Ureter (tissue), 1 donor: ENCODE measurements around the gene SHANK2. TPM values are rescaled to one million over a fixed set of nuclear protein-coding genes. Genes with fewer than 3 reads are reported as not detected.

Source experiments
- DNase-seq: peaks from one replicate; pipeline ENCODE4 v3.0.0-alpha.2; 2020; ENCODE audit warnings: low spot score
- total RNA-seq: library from RNA; stranded (reverse); gene quantifications from one replicate; pipeline ENCODE4 v1.2.4, GENCODE V29; 2023
- donor health status: DM: yes; HTN: yes; CAD: no.

The SHANK2 gene
- total RNA-seq, 1 donor from 2014 or later, result 77.1 TPM

DNA sequence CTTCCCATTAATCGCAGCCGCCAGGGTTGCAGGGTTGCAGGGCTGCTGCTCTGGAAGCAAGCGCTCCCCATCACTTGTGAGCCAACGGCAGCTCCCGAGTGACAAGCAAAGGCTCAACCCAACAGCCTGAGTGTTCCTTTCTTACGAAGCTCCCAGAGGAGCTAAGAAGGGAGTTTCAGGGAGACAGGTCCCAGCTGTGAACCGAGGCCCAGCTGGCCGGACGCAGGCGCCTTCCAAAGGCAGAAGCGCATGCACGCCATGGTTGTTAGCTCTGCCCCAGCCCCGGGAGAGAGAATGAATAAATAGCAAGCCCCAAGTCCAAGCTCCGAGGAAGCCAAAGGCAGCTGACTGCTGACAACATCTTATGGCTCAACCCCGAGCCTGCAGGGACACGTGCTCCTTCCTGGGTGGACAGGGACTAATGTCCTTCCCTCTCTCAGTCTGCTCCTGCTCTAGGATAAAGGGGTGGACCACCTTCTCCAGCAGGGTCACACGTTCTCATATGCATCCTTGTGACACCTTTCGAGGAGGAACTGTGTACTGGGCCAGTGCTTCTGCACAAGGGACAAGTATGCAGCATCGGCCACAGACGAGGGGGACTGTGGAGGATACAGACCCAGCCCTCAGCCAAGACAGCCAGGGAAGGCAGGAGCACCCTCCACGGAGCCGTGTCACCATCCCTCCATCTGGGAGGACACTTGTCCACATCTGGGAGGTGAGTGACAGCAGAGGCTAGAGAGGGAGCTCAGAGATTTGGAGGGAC, 29.9 kb downstream of the SHANK2 start:
- no peak for DNase-seq

DNA sequence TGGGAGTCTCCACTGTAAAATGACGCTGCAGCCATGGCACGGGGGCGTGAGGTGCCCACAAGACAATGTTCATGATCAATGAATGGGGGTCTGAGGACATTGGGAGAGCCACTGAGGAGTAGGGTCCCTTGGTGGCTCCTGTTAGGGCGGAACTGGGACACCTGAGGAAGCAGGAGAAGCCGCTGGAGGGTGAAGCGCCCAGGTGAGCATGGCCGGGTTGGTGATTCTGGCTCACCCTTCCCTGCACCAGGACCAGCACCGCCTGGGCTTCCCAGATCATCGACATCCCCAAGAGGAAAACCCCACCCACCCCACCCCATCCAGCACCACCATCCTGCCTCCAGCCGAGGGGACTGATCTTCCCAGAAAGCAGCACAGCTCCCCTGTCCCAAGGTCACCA, 30.6 kb downstream of the SHANK2 start:
- DNase-seq, result no peak

DNA sequence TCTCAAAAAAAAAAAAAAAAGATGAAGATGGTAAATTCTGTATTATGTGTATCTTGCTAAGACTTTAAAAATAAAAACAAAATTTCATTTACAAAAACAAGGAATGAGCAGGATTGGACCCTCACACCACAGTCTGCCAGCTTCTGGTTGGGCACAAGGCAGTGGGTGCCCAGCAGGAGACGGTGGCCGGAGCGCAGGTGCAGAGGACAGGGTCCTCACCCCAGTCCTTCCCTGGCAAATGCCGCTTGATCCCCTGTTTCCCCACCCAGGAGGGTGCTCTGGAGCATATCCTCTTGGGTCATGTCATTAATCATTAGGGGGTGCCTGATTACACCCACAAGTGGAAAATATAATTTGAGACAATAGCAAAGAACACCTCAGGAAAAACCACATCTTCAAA, 31.2 kb downstream of the SHANK2 start:
- no peak for DNase-seq

DNA sequence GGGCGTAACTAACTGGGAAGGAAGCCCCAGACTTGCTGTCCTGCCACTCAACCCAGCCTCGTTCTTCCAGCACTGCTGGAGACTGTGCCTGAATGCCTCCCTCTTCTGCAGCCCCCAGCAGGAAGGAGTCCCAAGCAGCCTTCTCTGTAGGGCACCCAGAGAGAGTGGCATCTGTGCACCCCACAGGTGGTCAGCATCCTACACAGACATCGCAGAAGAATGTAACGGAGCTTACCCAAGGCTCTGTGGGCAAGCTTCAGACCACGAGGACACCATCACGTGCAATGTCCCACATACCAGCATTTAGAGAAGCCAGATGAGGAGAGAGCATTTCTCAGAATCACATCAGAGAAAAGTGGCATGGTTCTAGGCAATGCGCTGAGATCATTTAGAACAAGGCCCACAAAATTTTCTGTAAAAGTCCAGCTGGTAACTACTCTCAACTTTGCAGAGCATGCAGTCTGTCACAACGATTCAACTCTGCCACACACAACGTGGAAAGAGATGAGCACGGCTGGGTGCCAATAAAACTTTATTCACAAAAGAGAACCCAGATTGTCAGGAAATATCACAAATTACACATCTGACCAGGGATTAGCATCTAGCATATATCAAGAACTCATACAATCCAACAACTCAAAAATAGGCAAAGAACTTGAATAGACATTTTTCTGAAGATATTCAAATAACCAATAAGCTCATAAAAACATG, 33.4 kb downstream of the SHANK2 start:
- DNase-seq, result no peak

- no peak for DNase-seq
These were observed 36.9 kb downstream of the SHANK2 start for GRCh38 chr11:71215425-71215965.

- DNase-seq, result no peak
These were observed 37.6 kb downstream of the SHANK2 start for GRCh38 chr11:71214553-71215424.

GRCh38 chr11:71213696-71214552, 38.5 kb downstream of the SHANK2 start:
- no peak for DNase-seq

GRCh38 chr11:71212871-71213559, 39.4 kb downstream of the SHANK2 start:
- DNase-seq, result no peak

- DNase-seq, result no peak
These were observed 40.7 kb downstream of the SHANK2 start for GRCh38 chr11:71211631-71212030.

- DNase-seq, result no peak
These were observed 41.5 kb downstream of the SHANK2 start for GRCh38 chr11:71210861-71211260.

GRCh38 chr11:71209656-71210055, 42.7 kb downstream of the SHANK2 start:
- no peak for DNase-seq

GRCh38 chr11:71209181-71209580, 43.2 kb downstream of the SHANK2 start:
- DNase-seq, result no peak

GRCh38 chr11:71208011-71208774, 44.2 kb downstream of the SHANK2 start:
- no peak for DNase-seq

DNA sequence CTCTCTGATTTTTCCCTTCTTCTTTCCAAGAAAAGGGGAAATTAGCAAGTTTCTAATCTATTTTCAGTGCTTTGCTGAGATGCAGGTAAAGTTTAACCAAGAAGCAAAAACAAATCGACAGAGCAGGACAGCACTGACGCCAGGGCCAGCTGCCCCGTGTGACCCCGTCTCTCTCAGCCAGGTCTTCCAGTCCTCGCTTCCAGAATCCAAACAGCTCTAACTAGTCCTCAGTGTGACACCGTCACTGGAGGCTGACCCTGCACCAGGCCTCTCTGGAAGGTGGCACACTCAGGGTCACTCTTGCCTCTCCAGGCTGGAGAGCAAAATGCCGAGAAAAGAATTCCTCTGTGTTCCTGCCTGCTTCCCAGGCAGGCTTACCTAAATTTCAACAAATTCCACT, 44.8 kb downstream of the SHANK2 start:
- no peak for DNase-seq

DNA sequence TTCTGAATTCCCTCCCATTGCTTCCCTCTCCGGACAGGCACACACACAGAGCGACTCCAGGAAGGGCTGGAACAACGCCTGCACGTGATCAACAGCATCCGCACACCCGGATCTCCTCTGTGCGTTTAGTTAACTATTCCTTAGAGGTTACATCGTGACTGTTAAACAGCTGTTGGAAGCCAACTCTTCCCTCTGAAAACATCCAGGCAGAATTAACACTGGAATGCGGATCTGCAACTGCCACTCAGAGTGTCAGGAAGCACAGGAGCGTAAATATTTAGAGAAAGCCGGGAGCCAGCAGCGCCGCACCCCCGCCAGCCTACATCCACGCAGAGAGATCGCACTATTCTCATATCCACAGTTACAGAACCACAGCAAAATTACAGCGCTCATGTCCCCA, 46.2 kb downstream of the SHANK2 start:
- DNase-seq, result no peak

- no peak for DNase-seq
These were observed 47.4 kb downstream of the SHANK2 start for GRCh38 chr11:71204748-71205664.

- no peak for DNase-seq
These were observed 48.1 kb downstream of the SHANK2 start for GRCh38 chr11:71204294-71204693.

DNA sequence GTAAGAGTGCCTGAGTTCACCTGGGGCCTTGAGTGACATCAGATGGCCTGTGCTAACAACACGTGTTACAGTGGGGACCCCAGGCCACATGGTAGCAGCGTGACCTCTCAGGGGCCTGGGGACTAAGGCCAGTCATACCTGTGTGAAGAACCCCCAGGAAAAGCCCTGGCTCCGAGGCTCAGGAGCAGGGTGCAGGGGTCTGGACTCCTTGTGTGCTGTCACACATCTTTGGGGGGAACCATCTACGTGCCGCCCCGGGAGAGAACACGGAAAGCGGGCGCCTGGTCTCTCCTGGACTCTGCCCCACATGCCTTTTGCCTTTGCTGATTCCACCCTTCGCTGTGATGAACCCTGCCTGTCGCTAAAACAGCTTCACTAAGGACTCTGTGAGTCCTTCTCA, 48.7 kb downstream of the SHANK2 start:
- no peak for DNase-seq

DNA sequence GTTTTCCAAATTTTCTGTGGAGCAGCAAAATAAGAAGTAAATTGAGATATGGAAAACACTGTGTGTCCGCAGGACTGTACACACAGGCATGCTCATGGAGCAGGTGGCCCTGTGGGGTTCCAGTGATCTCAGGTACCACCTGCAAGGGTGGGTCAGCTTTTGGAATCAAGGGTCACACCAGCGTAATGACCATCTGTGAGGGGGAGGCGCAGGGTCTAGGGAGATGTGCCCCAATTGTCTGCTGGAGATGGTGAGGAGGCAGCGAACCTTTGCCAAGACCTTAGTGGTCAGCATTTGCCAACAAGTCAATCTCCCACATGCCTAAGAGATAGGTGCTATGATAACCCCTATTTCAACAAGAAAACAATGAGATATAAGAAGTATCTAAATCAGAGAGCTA, 49.4 kb downstream of the SHANK2 start:
- no peak for DNase-seq
